NCI-H2081 (cell line): ENCODE measurements around the gene TBCD.
"Not testable (repeated sequence)": the region's sequence is repeated elsewhere in the genome, so short reads cannot be mapped to it uniquely, and the experiment has no call there.

ENCODE experiments used
- DNase-seq, 2 experiments: peaks; one replicate each; lab custom pipeline; 2025; lab: John Stamatoyannopoulos, UW

TBCD gene

DNA sequence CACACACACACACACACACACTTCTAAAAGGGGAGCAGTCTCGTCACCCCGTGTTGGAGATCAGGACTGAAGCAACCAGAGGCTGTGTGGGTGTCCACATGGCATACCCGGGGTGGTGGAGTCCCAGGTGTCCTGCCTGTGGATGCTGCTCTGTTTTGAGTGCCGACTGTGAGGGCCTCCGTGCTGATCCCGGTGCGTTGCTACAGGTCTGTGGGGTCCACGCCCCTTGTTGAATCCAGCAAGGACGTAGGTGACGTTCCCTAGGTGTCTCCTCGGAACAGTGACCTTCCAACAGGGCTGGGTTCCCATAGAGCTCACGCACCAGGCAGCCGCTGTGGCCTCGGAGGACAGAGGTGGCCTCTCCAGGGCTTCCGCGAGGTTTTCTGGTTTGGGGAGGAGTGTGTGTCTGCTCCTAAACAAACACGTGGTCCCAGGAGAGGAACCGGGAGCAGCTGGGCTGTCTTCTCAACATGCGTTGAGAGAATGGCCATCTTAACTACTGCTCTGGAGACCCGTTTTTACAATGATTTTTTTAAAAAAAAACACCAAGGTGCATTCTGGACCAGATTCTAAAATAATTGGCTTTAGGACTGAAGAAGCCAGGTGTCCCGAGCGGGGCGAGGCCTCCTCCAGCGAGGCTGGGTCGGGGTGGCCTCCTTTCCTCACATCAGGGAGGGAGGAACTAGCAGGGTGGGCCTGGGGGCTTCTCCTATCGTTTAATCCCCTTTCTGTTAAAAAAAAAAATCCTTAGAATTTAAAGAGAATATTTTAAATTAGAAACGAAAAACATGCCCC lies 188.6 kb downstream of the TBCD start:
- no peak for DNase-seq

DNA sequence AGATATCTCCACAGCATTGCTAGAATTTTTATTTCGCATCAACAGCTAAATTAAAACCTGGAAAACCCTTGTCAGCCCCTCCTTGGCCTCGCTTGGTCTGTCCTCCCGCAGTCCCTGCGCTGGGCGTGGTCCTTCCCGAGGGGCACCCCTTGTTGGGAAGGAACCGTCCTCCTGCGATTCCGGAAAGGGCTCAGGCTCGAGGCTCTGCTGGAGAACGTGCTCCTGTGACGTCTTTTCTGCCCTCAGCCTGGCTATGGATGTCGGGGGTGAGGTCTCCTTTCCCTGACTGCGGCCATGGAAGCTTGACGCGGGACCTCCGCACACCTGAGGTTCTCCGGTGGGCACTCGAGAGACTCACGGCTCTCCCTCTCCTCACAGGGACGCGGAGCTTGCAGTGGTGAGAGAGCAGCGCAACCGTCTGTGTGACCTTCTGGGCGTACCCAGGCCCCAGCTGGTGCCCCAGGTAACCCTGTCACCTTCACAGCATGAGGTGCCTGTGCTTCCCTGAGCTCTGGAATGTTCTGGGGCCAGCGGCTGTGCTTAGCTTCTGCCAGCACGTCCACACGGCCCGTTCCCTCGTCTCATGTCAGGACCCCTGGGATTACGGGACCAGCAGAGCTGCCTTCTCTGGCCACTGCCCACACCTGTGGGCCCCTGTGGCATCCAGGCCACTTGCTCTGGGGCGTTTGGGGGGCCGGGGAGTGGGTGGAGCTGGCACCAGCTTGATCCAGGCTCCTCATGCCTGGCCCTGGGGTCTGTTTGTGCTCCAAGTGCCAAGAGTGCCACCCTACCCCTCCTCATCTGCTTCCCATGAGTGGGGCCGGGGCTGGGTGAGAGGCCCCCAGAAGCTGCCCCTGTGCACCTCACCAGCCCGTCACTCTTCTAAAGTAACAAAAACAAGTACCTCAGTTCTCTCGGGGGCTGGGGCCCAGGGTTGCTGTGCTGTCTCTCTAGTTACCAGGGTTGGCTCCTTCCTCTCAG lies 189.4 kb downstream of the TBCD start:
- DNase-seq, result no peak

DNA sequence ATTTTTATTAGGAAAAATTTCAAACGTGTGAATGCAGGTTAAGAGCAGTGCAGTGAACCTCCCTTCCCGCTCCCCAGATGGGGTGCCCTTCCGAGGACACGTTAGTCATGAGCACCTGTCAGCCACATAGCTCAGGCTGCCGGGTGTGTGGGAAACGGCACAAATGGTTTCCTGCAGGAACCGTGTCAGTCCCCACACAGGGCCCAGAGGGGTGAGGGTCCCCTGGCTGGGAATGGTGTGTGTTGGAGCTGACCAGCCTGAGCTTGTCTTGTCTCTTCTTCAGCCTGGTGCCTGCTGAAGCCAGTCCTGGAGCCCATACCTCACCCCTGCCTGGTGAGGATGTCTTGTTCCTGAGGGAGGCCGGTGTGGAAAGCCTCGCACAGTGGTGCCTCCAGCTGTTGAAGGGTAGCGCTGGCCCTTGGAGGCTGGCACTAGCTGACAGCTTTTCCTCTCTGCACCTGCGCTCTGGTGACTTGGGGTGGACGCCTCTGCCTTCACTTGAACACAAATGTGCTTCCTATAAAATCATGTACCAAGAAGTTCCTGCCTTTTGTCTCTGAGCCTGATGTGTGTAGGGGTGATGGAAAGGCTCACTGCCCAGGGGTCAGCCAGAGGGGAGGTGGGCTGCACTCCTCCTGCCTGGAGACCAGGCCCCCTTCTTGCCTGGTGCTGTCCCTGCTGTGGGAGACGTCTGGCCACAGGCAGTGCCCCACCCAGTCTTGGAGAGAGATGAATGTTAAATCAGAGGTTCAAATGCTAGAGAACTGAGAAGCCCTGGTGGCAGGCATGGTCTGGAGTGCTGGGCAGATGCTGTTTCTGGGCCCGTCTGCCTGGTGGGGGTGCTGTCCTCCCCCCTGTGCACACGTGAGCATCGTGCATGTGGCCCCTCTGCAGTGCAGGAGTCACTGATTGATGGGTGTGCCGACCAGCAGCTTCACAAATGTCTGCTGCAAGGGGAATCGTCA lies 190.6 kb downstream of the TBCD start:
- DNase-seq, result no peak

DNA sequence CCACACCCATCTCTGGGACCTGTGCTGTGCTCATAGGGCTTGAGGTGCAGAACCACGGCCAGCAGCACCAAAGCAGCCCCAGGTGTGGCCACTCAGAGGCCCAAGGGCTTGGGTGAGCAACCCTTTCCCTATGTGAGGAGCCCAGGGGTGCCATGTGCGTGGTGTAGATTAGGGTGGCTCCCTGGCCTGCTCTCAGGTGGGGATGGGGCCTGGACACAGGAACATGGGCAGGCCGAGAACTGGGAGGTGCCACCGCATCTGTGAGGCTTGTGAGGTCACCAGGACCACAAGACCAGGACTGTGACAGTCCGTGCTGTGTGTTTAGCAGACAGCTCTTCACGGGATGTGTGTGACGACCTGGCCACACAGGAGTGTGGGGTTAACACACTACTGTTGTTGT lies 191.5 kb downstream of the TBCD start:
- DNase-seq, result no peak

DNA sequence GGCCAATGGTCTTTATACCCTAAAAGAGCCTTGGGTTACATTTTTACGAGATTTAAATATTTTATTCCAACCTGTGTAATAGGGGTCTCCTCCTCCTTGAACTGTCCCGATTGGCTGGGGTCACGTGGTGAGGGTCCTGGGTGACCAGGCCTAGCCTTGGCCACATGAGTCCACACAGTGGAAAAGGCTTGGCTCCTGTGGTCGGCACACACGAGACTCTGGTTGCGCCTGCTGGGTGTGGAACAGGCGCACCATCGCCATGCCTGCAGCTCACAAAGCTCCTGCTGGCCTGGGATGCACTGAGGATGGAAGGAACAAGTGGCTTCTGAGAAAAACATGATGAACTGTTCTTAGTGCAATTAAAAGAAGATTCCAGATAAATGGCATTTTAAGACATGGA lies 191.9 kb downstream of the TBCD start:
- DNase-seq, result no peak

DNA sequence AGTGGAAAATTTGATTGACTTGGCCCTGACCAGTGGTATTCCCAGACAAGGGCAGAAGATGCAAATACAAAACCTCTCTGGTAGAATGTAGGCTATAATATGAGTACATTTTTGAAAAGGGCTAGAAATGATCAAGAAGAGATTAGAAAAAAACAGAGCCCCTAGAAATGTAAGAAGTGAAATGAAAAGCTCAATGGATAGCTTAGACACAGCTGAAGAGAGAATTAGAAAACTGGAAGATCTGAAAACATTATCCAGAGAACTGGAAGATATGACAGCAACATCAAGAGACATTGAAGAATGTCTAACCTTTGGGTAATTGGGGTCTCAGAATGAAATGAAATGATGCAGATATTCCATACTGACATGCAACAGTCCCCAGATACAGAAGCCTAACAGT lies 193.1 kb downstream of the TBCD start:
- DNase-seq, result no peak

DNA sequence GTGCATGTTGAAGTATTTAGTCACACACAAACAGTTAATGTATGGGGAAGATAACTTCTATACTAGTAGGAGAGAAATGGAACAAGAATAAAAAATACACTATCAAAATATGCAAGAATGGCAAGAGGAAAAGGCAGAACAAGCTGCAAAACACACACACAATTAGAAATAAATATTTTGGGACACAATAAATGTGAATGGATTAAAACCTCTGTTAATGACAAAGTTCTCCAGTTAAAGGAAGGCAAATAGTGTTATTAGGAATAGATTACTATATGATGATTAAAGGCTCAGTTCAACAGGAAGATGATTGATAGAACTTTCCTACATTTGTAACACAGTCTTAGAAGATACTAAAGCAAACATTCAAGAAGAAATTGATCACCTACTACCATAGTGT lies 194.2 kb downstream of the TBCD start:
- DNase-seq, result no peak

DNA sequence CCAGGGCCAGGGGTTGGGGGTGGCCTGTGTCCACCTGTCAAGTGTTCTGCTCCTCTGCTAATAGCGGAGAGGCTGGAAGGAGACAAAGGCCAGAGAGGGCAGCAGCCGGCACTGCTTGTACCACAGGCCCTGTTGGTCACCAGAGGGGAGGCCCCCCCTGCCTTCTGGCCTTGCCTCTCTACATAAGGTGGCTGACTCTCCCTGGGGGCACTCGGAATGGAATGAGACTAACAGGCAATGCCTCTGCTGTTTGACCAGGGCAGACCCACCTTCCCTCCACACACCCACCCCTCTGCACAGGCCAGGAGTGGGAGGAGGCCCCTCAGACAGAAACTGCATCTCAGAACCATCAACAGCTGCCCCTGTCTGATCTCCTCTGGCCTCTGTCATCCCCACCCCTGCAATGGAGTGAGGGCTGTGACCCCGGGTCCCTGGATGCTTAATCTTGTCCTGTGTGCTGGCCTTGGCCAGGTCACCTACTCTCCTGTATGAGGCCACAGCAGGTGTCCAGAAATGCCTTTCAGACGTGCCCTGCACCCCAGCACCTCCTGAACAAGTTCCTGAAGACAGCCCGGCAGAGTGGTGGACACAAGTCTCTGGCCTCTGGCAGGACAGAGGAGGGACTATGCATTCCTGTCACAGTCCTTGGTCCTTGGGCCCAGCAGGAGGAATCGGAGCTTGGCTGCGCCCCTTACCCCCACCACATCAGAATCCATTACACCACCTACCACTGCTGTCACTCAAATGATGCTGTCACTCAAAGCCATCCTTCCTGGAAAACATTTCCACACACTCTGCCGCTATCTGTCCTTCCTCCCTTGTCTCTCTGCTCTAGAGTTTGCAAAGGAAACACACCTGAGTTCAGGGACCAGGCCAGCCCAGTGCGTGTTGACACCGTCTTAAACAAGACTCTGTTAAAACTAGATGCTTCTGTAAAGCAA lies 195.5 kb downstream of the TBCD start:
- DNase-seq, result no peak

DNA sequence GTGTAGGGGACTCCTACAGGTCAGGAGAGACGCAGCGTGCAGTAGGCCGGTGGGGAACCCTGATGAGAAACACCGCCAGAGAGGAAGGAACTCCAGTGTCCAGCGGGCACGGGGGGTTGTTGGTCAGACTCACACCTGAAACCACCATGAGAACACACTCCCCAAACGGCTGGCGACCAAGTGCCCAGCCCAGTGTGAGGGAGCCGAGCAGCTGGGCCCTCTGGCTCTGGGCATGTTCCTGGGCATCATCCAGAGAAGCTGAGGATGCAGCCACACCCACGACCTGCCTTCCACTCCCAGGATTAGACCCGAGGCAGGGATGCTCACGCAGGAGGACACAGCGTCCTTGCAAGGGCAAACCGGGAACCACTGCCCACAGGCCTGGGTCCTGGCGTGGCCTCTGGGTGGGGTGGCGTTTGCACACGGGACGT lies 196.2 kb downstream of the TBCD start:
- no peak for DNase-seq

DNA sequence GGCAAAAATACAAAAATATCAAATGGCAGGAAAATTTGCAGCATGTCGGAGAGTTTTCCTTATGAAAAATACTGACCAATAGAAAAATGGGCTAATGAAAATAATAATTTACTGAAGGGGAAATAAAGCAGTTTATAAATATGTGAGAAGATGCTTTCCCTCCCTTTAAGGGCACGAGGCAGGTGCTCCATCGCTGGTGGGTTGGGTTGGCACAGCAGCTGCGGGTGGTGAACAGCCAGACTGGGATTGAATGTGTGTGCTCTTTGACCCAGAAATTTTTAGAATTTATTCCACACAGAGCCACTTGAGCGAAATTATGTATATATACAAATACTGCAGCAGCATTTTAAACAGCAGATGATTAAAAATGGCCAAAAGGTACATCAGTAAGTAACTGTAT lies 197.1 kb downstream of the TBCD start:
- DNase-seq, result no peak

DNA sequence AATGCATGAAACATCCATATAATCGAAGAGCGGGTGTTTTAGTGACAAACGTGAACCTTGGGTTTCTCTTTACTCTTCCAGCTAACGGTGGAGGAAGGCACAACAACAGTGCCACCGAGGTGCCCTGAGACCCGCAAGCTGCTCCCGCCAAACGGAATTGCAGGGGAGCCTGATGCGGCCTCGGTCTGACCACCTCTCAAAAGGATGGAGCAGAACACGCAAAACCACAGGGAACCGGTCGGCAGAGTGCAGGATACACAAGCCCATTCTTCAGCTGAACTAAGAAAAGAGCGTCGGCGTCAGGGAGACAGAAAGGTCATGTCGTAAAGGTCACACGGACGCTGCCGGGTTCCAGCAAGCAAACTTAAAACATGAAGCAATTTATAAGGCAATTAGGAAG lies 197.5 kb downstream of the TBCD start:
- DNase-seq, result no peak

DNA sequence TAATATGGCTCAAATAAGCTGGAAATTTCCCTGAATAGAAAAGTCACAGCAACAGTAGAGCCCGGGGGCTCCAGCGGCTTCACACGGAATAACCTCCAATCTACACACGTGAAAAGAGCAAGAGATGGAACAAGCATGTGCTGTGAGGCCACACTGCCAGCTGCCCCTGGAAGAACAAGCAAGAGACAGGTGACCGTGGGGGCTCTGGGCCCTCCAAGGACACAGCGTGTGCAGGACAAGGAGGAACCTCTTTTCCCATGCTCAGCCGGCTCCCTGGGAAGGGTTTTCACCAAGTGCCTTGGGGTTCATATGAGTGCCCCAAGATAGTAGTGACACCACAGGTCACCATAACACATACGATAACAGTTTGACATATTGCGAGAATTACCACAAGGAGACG lies 198.1 kb downstream of the TBCD start:
- no peak for DNase-seq

DNA sequence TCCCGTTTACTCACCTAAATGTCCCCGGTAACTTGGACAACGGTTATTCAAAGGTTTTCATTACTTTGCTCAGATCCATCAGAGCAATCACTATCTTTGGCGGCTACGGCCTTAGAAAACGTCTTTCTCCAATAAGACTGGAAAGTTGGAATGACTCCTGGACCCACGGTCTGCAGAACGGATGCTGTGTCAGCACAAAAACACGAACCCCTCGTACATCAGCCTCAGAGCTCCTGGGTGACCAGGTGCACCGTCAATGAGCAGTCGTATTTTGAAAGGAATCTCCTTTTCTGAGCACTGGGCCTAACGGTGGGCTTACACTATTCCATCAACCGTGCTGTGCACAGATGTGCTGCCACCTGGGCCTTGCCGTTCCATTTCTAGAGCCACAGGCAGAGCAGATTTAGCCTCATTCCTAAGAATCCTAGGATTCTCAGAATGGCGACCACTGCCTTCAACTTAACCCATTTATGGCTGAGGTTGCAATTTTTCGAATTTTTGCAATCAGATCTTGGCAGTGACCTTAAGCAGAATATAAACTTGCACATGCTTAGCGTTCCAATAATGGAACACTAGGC lies 198.7 kb downstream of the TBCD start:
- no peak for DNase-seq

DNA sequence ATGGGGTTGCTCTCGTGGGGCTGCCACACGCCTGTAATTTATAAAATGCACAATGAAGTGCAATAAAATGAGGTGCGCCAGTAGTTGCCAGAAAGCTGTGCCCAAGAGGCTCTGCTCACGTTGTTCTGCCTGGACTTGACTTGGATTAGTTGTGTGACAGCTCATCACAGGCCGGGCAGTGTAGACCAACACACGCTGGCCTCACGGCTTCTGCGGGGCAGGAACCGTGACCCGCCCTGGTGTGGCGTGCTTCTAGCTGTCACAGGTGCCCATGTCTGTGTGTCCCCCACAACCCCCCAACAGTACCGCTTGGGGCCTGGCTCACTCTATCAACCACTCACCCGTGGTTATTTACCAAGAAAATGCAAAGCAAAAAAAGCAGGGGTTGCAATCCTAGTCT lies 200.2 kb downstream of the TBCD start:
- DNase-seq, result no peak

DNA sequence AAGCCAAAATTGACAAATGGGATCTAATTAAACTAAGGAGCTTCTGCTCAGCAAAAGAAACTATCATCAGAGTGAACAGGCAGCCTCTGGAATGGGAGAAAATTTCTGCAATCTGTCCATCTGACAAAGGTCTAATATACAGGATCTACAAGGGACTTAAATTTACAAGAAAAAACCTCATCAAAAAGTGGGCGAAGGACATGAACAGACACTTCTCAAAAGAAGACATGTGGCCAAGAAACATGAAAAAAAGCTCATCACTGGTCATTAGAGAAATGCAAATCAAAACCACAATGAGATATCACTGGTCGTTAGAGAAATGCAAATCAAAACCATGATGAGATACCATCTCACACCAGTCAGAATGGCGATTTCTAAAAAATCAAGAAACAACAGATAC lies 203.2 kb downstream of the TBCD start:
- DNase-seq, result not testable (repeated sequence)

DNA sequence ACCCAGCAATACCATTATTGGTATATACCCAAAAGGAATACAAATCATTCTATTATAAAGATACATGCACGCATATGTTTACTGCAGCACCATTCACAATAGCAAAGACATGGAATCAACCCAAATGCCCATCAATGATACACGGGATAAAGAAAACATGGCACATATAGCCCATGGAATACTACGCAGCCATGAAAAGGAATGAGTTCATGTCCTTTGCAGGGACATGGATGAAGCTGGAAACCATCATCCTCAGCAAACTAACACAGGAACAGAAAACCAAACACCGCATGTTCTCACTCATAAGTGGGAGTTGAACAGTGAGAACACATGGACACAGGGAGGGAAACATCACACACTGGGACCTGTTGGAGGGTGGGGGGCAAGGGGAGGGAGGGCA lies 203.8 kb downstream of the TBCD start:
- DNase-seq, result not testable (repeated sequence)

DNA sequence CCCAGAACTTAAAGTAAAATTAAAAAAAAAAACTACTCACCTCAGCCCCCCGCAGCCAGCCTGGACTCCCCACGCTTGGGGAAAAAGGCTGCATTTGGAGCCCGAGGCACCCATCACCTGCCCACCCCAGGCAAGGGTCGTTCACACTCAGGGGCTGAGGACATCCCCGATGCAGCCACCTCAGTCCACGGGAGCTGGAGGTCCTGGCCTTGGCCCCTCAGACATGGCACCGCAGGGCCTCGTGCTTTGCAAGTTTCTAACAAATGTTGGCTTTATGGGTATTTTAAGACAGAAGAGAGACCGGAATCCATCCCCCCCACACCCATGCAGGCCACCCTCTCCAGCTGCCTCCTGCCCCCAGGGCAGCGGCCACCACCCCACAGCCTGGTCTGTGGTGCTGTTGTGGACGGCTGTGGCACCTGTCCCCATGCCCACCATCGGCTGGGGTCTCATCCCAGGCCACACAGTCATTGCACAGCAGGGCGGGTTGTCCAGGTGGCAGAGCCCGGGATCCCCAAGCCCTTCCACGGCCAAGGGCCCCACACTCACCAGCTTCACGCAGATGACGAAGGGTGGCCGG lies 204.4 kb downstream of the TBCD start:
- DNase-seq, result no peak

DNA sequence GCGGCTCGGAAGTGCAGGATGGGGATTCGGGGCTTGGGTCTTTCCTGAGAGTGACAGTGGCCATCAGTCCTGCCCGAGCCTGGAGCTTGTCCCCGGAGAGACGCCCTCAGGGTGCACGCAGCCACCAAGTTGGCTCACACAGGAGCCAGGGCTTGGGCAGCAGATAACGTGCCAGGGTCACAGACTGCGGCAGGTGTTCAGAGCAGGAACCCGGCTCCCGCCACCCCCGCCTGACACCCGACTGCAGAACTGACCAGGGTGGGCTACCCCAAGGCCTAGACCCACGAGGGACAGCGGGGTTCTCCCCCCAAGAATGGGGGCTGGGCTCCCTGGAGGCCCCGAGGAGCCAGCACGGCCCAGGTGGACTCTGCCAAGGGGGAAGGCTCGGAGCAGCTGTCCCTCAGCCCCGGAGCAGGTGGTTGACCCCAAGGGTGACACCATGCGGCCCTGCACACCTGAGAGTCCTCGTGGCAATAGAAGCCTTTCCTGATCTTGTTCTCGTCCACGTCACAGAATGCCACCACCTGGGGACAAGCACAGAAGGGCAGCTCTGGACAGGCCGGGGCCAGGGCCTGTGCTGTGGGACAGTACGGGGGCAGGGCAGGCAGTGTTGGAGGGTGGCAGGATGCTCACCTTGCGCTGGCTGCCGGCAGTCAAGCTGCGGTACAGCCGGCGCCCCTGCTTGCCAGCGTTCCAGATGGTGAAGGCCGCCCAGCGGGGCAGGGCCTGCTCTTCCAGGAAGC lies 205.0 kb downstream of the TBCD start:
- no peak for DNase-seq

DNA sequence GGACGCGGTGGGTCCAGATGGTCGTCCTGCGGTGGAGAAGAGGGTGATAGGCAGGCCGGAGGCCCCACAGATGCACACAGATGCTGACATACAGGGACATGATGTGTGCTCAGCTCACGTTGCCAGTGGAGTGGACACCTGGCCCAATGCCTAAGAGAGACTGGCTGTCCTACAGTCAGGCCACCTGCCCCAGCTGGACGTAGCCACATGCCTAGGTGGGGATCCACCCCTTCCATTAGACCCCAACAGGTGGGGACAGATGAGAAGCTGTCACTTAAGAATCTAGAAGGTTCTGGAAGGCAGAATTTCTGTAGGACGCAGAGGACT lies 205.6 kb downstream of the TBCD start:
- no peak for DNase-seq
